ENCODE data around the gene OR4K2.
"Not testable (repeated sequence)": the region's sequence is repeated elsewhere in the genome, so short reads cannot be mapped to it uniquely, and the experiment has no call there.

OR4K2 gene

GRCh38 chr14:19874842-19875241, at the start of gene OR4K2:
Gene OR4K2, plus strand, starts transcription at chr14:19875142. Its CDS starts 1,126 bp downstream, at chr14:19876268.
- no peak for DNase-seq (ENCODE audit: extremely low read depth in 1 of 2, low read depth in 1 of 2)

DNA sequence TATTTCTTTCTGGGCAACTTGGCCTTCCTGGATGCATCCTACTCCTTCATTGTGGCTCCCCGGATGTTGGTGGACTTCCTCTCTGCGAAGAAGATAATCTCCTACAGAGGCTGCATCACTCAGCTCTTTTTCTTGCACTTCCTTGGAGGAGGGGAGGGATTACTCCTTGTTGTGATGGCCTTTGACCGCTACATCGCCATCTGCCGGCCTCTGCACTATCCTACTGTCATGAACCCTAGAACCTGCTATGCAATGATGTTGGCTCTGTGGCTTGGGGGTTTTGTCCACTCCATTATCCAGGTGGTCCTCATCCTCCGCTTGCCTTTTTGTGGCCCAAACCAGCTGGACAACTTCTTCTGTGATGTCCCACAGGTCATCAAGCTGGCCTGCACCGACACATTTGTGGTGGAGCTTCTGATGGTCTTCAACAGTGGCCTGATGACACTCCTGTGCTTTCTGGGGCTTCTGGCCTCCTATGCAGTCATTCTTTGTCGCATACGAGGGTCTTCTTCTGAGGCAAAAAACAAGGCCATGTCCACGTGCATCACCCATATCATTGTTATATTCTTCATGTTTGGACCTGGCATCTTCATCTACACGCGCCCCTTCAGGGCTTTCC, 47.2 kb upstream of the OR4K2 start:
- DNase-seq (ENCODE audit: extremely low read depth in 1 of 2, low read depth in 1 of 2): not testable (repeated sequence)

DNA sequence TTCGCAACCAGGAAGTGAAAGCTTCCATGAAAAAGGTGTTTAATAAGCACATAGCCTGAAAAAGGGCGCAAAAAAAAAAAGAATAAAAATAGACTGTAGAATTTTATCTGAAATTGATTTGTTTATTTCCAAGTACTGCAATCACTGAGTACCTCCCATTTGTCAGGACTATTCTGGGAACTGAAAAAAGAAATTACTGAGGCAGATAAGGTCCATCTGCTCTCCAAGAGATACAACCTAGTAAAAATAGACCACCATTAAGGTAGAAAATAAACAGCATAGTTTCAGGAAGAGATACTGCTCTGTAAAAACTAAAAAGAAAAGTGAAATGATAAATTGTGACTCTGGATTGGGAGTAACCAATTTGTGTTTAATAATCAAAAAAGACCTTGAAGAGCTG, 46.6 kb upstream of the OR4K2 start:
- no peak for DNase-seq (ENCODE audit: extremely low read depth in 1 of 2, low read depth in 1 of 2)

- not testable (repeated sequence) for DNase-seq (ENCODE audit: extremely low read depth in 1 of 2, low read depth in 1 of 2)
Observed at GRCh38 chr14:19834203-19834848, 40.6 kb upstream of the OR4K2 start.

DNA sequence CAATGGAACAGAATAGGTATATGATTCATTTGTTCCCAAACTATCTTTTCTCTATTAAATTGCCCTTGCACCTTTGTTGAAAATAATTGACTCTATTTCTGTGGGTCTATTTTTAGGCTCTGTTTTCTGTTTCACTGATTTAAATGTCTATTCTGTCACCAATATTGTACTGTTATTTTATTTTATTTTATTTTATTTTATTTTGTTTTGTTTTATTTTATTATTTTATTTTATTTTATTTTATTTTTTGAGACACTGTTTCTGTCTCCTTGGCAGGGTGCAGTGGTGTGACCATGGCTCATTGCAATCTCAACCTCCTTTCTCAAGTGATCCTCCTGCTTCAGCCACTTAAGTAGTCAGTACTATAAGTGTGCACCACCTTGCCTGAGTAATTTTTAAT, 36.5 kb upstream of the OR4K2 start:
- DNase-seq (ENCODE audit: extremely low read depth in 1 of 2, low read depth in 1 of 2): no peak

DNA sequence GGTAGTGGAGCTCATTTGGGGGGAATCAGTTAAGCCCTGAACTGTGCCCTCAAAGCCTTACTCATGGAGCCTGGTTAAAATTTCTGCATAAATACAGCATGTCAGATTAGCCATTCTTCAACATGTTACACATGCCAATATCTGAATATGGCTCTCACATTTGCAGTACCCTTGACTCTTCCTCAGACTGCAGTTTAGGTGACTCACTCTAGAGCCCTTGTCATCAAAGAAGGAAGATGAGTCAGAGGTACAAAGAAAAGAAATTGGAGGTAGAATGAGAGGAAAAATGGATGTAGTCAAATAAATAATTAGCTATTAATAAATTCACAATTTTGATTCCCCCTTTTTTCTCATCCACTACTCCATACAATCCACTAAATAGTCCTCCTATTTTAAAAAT, 23.6 kb upstream of the OR4K2 start:
- DNase-seq (ENCODE audit: extremely low read depth in 1 of 2, low read depth in 1 of 2): no peak

DNA sequence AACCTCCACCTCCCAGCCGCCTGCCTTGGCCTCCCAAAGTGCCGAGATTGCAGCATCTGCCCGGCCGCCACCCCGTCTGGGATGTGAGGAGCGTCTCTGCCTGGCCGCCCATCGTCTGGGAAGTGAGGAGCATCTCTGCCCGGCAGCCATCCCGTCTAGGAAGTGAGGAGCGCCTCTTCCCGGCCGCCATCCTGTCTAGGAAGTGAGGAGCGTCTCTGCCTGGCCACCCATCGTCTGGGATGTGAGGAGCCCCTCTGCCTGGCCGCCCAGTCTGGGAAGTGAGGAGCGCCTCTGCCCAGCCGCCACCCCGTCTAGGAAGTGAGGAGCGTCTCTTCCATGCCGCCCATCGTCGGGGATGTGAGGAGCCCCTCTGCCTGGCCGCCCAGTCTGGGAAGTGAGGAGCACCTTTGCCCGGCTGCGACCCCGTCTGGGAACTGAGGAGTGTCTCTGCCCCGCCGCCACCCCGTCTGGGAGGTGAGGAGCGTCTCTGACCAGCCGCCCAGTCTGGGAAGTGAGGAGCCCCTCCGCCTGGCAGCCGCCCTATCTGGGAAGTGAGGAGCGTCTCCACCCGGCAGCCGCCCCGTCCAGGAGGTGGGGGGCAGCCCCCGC, 8.8 kb upstream of the OR4K2 start:
- DNase-seq (ENCODE audit: extremely low read depth in 1 of 2, low read depth in 1 of 2): not testable (repeated sequence)

DNA sequence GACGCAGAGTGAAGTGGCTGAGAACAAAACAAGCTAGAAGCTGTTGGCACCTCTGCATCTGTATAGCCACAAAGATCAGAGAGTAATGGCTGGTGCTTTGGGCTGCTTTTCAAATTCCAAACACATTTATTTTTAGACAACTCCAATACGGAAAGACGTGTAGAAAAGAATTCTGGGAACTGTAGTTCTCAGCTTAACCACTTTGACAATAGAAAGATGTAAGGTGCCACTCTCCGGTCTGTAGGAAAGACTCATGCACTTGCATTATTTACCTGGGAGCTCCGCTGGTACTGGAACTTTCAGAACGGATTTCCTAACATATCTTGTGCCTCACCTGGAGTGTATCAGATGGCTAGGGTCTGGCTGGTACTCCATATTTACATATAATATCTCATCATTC, 1.8 kb upstream of the OR4K2 start:
- DNase-seq (ENCODE audit: extremely low read depth in 1 of 2, low read depth in 1 of 2): no peak

- DNase-seq (ENCODE audit: extremely low read depth in 1 of 2, low read depth in 1 of 2): no peak
Observed at GRCh38 chr14:19878029-19878642, 3.2 kb downstream of the OR4K2 start.

- no peak for DNase-seq (ENCODE audit: extremely low read depth in 1 of 2, low read depth in 1 of 2)
Observed at GRCh38 chr14:19895282-19895681, 20.3 kb downstream of the OR4K2 start.

DNA sequence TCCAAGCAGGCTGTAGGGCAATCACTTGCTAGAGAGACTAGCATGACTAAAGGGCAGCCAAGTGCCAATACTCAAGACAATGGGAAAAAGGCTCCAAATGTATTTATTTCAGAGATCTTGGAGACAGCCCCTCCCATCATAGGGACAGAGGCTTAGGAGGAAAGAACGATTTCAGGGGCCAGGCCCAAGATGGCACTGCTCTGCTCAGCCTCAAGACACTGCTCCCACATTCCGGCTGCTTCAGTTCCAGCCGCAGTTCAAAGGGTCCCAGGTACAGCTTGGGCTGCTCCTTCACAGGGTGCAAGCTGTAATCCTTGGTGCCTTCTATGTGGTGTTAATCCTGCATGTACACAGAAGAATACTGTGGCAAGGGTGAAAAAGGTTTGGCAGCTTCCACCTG, 26.1 kb downstream of the OR4K2 start:
- no peak for DNase-seq (ENCODE audit: extremely low read depth in 1 of 2, low read depth in 1 of 2)

GRCh38 chr14:19902409-19902808, 27.5 kb downstream of the OR4K2 start:
- DNase-seq (ENCODE audit: extremely low read depth in 1 of 2, low read depth in 1 of 2): no peak

- DNase-seq (ENCODE audit: extremely low read depth in 1 of 2, low read depth in 1 of 2): no peak
Observed at GRCh38 chr14:19906665-19907064, 31.7 kb downstream of the OR4K2 start.

- no peak for DNase-seq (ENCODE audit: extremely low read depth in 1 of 2, low read depth in 1 of 2)
Observed at GRCh38 chr14:19911114-19911513, 36.2 kb downstream of the OR4K2 start.

DNA sequence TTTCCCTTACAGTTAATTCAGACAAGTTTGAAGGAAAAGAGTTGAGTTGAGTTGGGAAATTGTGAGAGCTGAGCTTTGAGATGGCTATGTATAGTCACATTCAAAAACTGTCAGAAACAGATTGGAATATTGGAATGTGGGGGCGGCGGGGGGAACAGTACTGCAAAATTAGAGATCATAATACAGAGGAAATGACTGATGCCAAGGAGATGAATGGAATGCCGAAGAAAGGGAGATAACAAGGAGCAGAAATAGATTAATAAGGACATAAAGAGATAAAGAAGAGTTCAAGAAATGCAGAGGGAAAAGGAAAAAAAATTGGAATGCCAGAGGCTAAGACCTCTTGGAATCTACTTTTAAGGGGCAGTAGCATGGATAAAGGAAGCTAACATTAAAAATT, 42.3 kb downstream of the OR4K2 start:
- DNase-seq (ENCODE audit: extremely low read depth in 1 of 2, low read depth in 1 of 2): no peak

DNA sequence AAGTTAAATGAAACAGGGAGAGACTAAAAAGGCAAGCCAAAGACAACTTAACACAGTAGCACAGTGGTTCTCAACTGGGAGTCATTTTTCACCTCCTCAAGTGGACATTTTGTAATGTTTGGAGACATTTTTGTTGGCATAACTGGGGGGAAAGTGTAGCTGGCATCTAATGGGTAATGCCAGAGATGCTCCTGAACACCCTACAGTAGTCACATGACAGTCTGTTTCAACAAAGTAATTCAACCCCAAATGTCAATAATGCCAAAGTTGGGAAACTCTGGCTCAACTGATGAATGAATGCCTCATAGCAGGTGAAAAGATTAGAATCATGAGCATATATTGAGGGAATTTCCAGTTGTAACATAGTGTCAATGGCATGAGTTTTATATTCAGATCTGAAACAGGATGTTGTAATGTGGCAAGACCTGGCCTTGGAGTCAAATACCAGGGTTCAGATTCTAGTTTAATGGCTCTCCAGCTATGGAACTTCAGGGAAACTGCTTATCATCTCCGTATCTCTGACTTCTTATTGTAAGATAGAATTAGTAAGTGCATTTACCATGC, 43.1 kb downstream of the OR4K2 start:
- DNase-seq (ENCODE audit: extremely low read depth in 1 of 2, low read depth in 1 of 2): no peak

DNA sequence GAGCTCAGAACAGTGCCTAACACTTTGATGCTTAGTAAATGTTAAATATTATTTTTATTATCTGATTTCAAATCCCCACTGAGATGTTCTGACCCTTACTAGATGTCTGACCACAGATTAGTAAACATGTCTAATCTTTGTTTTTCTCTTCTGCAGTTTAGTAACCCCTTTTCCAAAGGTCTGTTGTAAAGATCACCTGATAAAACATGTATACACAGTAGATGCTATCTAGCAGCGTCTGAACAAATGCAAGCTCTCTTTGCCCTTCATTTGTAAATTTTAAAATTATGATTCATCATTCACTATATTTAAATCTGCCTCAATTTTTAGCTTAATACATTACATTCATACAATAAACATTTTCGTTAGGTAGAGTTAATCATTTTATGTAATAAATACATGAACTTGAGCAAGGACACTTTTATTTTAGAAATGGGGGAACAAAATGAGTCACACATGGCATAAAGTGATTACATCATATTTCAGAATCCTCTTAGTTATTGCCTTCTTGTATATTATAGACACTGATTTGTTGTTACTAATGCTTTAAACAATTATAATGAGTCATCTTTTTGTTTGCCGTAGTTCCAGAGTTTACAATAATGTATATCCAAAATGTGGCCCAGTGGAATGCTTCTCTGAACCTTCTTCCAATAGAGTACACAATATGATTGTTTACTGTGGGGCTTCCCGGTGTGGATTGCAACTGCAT, 43.8 kb downstream of the OR4K2 start:
- no peak for DNase-seq (ENCODE audit: extremely low read depth in 1 of 2, low read depth in 1 of 2)

- DNase-seq (ENCODE audit: extremely low read depth in 1 of 2, low read depth in 1 of 2): no peak
Observed at GRCh38 chr14:19920021-19920657, 45.2 kb downstream of the OR4K2 start, which contains the start of gene OR4K5. Gene OR4K5, plus strand, starts transcription at chr14:19920607. Its CDS starts 0 bp downstream, at chr14:19920607.

DNA sequence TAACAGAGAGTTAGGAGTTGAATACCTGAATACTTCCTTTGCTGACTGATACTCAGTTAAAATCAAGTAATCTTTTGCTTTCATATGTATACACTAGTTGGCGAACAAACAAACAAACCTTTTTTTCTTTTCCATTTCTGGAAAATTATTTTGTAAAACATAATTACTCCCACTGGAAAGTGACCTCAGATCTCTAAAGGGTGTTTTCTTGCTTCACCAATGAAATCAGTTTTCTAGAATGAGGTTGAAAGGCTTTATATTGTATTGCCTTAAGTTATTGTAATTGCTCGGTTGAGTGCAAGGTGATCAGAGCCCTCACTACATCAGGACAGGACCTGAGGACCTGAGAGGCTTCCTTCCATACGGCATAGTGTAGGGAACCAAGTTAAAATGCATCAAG, 55.7 kb downstream of the OR4K2 start, which contains the start of gene OR4K1:
Gene OR4K1, plus strand, starts transcription at position 301 of the 400 bp plus-strand sequence. CDS start 4,750 bp downstream, outside the sequence.
- no peak for DNase-seq (ENCODE audit: extremely low read depth in 1 of 2, low read depth in 1 of 2)

Measured in stimulated activated CD8-positive, alpha-beta memory T cell treated with anti-CD3 and anti-CD28 coated beads, Interleukin-7, amount 100 ng/mL, for 48 hours (primary cell).